Upper lobe of right lung (tissue), 1 donor: ENCODE measurements around the gene KCTD15. TPM values are rescaled to one million over a fixed set of nuclear protein-coding genes. Genes with fewer than 3 reads are reported as not detected.

Experiments used
- ATAC-seq: fragments of 200-7000 bp; cut with Tn5 transposase; one replicate; pipeline ENCODE4 v1.9.1; 2020; ENCODE audit warnings: mild to moderate bottlenecking, moderate library complexity
- DNase-seq: peaks from one replicate; pipeline ENCODE4 v3.0.0-alpha.2; 2020
- H3K27ac ChIP-seq: fragments of 200-600 bp; one replicate; pipeline ENCODE4 v1.8.0; 2022
- H3K27me3 ChIP-seq: fragments of 200-600 bp; one replicate; pipeline ENCODE4 v1.8.0; 2022; ENCODE audit warnings: mild to moderate bottlenecking
- H3K36me3 ChIP-seq: fragments of 200-600 bp; one replicate; pipeline ENCODE4 v1.8.0; 2022
- H3K4me1 ChIP-seq: fragments of 200-600 bp; one replicate; pipeline ENCODE4 v1.8.0; 2022
- H3K4me3 ChIP-seq: fragments of 200-600 bp; one replicate; pipeline ENCODE4 v1.8.0; 2022; ENCODE audit warnings: mild to moderate bottlenecking
- H3K9me3 ChIP-seq: fragments of 200-600 bp; one replicate; pipeline ENCODE4 v1.8.0; 2022
- intact Hi-C: fragments of 100-400 bp; cut with DNase I; formaldehyde crosslinking; loops from one replicate; pipeline ENCODE4 v1.11.0; 2022
- total RNA-seq: library from RNA; stranded (reverse); fragmentation: NEBNext Ultra II Directional; extraction: Animal tissue kit (Norgen Biotek cat#: 25700); gene quantifications from one replicate; pipeline ENCODE4 v1.2.1, GENCODE V29; 2021
- TF ChIP-seq, protein P1 (sequence below): fragments of 200-600 bp; IDR thresholded peaks from one replicate; pipeline ENCODE4 v1.8.0; 2022; ENCODE audit warnings: antibody characterized with exemption
- donor health status: DM: no; HTN: yes; CAD: no; lungs with severe emphysema.

The KCTD15 gene
- total RNA-seq, 1 donor from 2014 or later, result 48.7 TPM

DNA sequence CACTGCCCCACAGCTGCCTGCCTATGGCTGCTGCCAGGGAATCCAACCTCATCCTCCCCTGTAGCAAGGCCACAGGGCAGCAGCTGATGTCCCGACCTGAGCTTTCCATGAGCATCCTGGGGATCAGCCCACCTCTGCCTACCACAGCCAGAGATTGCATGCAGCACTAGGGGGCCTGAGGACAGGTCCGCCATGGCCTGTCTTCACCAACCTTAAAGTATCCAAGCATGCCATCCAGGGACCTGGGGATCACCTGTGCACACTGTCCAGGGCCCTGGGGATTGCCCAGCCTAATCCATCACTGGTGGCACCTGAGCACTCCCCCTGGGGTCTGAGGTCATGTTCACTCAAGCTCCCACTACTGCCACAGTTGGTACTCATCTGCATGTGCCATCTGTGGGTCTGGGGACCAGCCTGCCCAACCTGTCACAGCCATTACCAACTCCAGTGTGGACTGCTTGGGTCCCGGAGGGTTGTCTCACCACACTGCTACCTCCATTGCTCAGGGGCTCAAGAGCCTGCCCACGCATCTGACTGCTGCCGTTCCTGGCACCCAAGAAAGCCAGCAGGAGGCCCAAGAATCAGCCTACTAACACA lies 53.0 kb downstream of the KCTD15 start:
- DNase-seq, result no peak
- no peaks in the 10 kb centered on the region for H3K36me3 ChIP-seq
- H3K9me3 ChIP-seq, result no peaks in the 10 kb centered on the region
- no peaks in the 10 kb centered on the region for H3K4me1 ChIP-seq
- no peak overlapping the region for H3K27ac ChIP-seq
- H3K4me3 ChIP-seq, result no peak overlapping the region
- H3K27me3 ChIP-seq, result no peaks in the 10 kb centered on the region
- intact Hi-C loops, result no loop called here
- ATAC-seq, result peak; percentile 19
- TF ChIP-seq, protein P1, sequence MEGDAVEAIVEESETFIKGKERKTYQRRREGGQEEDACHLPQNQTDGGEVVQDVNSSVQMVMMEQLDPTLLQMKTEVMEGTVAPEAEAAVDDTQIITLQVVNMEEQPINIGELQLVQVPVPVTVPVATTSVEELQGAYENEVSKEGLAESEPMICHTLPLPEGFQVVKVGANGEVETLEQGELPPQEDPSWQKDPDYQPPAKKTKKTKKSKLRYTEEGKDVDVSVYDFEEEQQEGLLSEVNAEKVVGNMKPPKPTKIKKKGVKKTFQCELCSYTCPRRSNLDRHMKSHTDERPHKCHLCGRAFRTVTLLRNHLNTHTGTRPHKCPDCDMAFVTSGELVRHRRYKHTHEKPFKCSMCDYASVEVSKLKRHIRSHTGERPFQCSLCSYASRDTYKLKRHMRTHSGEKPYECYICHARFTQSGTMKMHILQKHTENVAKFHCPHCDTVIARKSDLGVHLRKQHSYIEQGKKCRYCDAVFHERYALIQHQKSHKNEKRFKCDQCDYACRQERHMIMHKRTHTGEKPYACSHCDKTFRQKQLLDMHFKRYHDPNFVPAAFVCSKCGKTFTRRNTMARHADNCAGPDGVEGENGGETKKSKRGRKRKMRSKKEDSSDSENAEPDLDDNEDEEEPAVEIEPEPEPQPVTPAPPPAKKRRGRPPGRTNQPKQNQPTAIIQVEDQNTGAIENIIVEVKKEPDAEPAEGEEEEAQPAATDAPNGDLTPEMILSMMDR, result no peak

DNA sequence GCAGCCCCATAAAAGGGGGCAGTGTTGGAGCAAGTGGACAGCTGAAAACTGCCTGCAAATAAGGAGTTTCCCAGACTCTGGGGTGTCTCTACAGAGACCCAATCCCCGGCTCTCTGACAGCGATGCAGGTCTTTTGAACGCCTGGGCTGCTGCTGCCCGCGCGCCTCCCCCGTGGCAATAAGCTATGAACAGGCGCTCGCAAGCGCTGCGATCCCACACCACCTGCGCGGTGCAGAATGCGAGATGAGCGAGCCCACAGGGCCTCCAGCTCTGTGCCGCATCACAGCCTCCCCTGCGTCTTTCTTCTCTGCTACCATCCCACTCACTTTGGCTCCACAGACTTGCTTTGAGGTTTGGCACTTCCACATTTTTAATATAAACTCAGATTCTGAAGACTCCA lies 62.3 kb downstream of the KCTD15 start:
- Histone ChIP-seq H3K27me3 (no peaks in the 10 kb centered on the region), H3K9me3 (no peaks in the 10 kb centered on the region), H3K27ac (no peak overlapping the region), H3K4me1 (no peaks in the 10 kb centered on the region), H3K36me3 (no peaks in the 10 kb centered on the region), H3K4me3 (no peak overlapping the region)
- TF ChIP-seq, protein P1, result no peak
- intact Hi-C loops, result no loop called here
- ATAC-seq (no peak), DNase-seq (no peak)

DNA sequence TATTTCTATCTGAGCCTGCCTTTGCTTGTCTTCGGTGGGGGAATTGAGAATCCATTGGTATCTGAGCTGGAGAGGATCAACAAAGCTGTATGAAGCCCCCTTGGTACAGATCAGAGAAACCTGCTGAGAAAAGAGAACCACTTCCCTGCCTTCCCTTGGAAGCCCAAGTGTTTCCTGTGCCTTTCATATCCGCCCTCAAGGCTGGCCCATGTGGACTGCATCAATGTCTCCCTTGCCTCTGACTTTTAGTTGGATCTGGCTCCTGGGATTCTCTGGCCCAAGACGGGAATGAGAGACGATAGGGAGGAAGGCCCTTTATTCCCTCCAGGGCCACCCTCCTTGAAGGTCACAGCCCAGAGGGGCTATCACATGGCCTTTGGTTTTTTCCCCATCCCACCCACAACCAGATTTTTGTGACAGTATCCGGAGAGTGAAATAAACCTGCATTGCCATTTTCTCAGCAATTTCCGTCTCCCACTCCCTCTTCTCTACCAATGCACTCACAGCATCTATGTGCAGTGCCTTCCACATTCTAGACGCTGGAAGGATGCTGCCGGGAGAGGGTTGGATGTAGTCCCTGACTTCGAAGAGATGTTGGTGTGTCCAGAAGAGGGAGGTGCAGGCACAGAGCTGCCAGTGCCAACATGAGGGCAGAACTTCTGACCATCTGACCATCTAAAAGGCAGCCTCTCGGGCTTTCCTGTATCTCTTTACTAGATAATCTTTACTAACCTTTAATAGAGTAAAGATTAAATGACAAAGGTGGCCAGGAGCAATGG lies 63.8 kb downstream of the KCTD15 start:
- intact Hi-C loops, result no loop called here
- H3K27me3 ChIP-seq, result no peaks in the 10 kb centered on the region
- ATAC-seq, result no peak
- no peak for DNase-seq
- H3K27ac ChIP-seq, result no peak overlapping the region
- no peaks in the 10 kb centered on the region for H3K36me3 ChIP-seq
- H3K9me3 ChIP-seq, result no peaks in the 10 kb centered on the region
- no peaks in the 10 kb centered on the region for H3K4me1 ChIP-seq
- TF ChIP-seq, protein P1, result no peak
- no peak overlapping the region for H3K4me3 ChIP-seq

DNA sequence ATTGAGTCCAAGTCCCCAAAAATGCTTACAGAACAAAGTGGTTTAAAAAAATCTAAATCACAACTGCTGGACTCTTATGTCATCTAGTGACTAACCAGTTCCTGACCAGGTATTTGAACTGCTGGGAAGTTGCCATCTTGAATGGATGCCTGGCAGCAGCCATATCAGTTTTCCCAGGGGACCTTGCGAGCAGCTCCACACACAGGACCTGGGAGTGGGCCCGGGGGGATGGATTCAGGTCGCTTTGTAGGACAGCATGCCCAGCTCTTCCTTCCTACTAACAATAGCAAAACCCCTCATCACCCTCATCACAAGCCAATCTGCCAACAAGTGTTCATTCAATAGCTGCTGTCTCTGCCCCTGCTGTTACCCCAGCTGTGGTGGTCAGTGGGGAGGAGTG lies 65.3 kb downstream of the KCTD15 start:
- Histone ChIP-seq H3K9me3 (no peaks in the 10 kb centered on the region), H3K27ac (no peak overlapping the region), H3K36me3 (no peaks in the 10 kb centered on the region), H3K4me1 (no peaks in the 10 kb centered on the region), H3K27me3 (no peaks in the 10 kb centered on the region), H3K4me3 (no peak overlapping the region)
- TF ChIP-seq, protein P1, result no peak
- DNase-seq, result no peak
- intact Hi-C loops, result no loop called here
- no peak for ATAC-seq

DNA sequence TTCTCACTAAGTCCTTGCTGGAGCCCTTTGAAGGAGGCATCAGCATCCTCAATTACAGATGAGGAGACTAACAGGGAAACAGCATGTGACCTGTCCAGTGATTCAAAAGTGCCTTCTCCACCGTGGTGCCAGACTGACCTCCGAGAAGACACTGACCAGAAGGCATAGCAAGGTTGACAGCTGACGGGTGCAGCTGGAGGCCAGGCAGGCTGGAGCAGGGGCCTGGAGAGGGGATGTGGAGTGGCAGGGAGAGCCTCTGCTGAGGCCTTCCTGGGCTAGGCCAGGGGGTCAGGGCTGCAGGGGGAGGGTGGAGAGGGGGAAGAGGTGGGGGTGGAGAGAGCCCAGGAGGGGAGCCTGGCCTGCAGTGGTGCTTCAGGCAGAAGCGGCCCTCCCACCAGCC lies 66.3 kb downstream of the KCTD15 start:
- no peak overlapping the region for H3K27ac ChIP-seq
- peaks cover 1% of the 10 kb centered on the region for H3K4me1 ChIP-seq
- H3K36me3 ChIP-seq, result no peaks in the 10 kb centered on the region
- ATAC-seq (no peak), DNase-seq (no peak)
- H3K27me3 ChIP-seq, result no peaks in the 10 kb centered on the region
- H3K4me3 ChIP-seq, result no peak overlapping the region
- H3K9me3 ChIP-seq, result no peaks in the 10 kb centered on the region
- TF ChIP-seq, protein P1, result no peak
- intact Hi-C loops, result no loop called here
